Uterus (tissue), 4 donors: ENCODE results near the gene LRRC4B. TPM values are rescaled to one million over a fixed set of nuclear protein-coding genes. Genes with fewer than 3 reads are reported as not detected.
"Not testable (repeated sequence)": the region's sequence is repeated elsewhere in the genome, so short reads cannot be mapped to it uniquely, and the experiment has no call there.

Source experiments
- DNase-seq, 2 donors: peaks; one replicate each; pipeline ENCODE4 v3.0.0-alpha.2; 2019 to 2020
- H3K27ac ChIP-seq, 2 donors: fragments of 200-600 bp; sonication (generic); 1 replicate in 1 of 2; 2 replicates in 1 of 2; pipeline ENCODE4 v1.5.1; 2016 to 2018
- H3K27me3 ChIP-seq, 2 donors: fragments of 200-600 bp; sonication (generic); one replicate each; pipeline ENCODE4 v1.5.1; 2018 to 2019; ENCODE audit warnings: control low read depth in 1 of 2
- H3K36me3 ChIP-seq, 2 donors: fragments of 200-600 bp; sonication (generic); one replicate each; pipeline ENCODE4 v1.5.1; 2019; ENCODE audit warnings: control low read depth in 1 of 2
- H3K4me1 ChIP-seq, 2 donors: fragments of 200-600 bp; sonication (generic); one replicate each; pipeline ENCODE4 v1.5.1; 2018 to 2019; ENCODE audit warnings: control low read depth in 1 of 2
- H3K4me3 ChIP-seq, 2 donors: fragments of 200-600 bp; sonication (generic); 1 replicate in 1 of 2; 2 replicates in 1 of 2; pipeline ENCODE4 v1.5.1; 2018 to 2019; ENCODE audit warnings: mild to moderate bottlenecking in 1 of 2
- H3K9me3 ChIP-seq, 2 donors: fragments of 200-600 bp; sonication (generic); one replicate each; pipeline ENCODE4 v1.5.1; 2019; ENCODE audit warnings: control low read depth in 1 of 2
- POLR2A ChIP-seq, 2 donors: fragments of 450-650 bp; IDR thresholded peaks; one replicate each; pipeline ENCODE4 v1.6.1; 2016; ENCODE audit warnings: antibody characterized with exemption in 2 of 2, mild to moderate bottlenecking in 1 of 2, moderate library complexity in 1 of 2
- intact Hi-C: fragments of 100-400 bp; cut with DNase I; formaldehyde crosslinking; loops from one replicate; pipeline ENCODE4 v1.15.1; 2023; ENCODE audit warnings: low total_unique reads
- total RNA-seq, 4 donors: library from RNA; depleted of rRNA in 3 of 4; stranded (reverse); fragments of >200 nt in 3 of 4; gene quantifications; one replicate each; pipeline versions ENCODE4 v1.1.0 to v1.2.4, GENCODE V29; 2014 to 2023
- TF ChIP-seq, protein P1 (sequence below), 4 experiments: fragments of 200-600 bp in 2 of 4; fragments of 450-650 bp in 2 of 4; sonication (generic) in 2 of 4; IDR thresholded peaks; one replicate each; pipeline ENCODE4 v1.5.1; 2016 to 2019; ENCODE audit warnings: antibody characterized with exemption in 4 of 4, mild to moderate bottlenecking in 2 of 4, moderate library complexity in 1 of 4
- donor health status: DM: yes; HTN: yes; CAD: no.

Gene LRRC4B
- total RNA-seq, 4 donors from 2014 or later: 2.4 to 38.0 (median 13.2) TPM

DNA sequence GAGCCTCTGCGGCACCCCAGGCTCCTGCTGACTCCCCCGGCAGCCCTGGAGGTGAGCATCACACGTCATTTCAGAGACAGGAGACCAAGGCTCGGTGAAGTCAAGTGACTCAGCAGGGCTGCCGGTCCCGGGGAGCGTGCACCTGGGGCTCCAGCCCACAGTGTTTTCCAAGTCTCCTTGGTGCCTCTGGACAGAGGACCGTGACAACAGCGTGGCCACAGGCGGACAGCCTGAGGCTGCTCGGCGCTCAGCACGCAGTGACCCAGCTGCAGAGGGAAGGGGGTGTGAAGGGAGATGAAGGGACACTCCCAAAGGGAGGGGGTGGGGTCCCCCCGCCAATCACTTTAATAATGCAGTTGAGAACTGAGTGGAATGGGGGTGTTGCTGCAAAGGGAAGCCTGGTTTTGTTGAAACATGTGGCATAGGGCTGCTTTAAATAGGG, 37.0 kb downstream of the LRRC4B start:
- H3K9me3 ChIP-seq: peaks cover 0 to 4% of the 10 kb centered on the region in 2 donors
- TF ChIP-seq, protein P1, sequence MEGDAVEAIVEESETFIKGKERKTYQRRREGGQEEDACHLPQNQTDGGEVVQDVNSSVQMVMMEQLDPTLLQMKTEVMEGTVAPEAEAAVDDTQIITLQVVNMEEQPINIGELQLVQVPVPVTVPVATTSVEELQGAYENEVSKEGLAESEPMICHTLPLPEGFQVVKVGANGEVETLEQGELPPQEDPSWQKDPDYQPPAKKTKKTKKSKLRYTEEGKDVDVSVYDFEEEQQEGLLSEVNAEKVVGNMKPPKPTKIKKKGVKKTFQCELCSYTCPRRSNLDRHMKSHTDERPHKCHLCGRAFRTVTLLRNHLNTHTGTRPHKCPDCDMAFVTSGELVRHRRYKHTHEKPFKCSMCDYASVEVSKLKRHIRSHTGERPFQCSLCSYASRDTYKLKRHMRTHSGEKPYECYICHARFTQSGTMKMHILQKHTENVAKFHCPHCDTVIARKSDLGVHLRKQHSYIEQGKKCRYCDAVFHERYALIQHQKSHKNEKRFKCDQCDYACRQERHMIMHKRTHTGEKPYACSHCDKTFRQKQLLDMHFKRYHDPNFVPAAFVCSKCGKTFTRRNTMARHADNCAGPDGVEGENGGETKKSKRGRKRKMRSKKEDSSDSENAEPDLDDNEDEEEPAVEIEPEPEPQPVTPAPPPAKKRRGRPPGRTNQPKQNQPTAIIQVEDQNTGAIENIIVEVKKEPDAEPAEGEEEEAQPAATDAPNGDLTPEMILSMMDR (IDR thresholded peaks at IDR 0.05): no peak
- TF ChIP-seq POLR2A (IDR thresholded peaks at IDR 0.05): no peak
- H3K36me3 ChIP-seq: no peaks in the 10 kb centered on the region
- intact Hi-C loops: no loop called here
- no peak overlapping the region for H3K4me3 ChIP-seq
- no peak overlapping the region for H3K27ac ChIP-seq
- no peaks in the 10 kb centered on the region for H3K4me1 ChIP-seq
- DNase-seq: no peak
- H3K27me3 ChIP-seq: no peaks in the 10 kb centered on the region

DNA sequence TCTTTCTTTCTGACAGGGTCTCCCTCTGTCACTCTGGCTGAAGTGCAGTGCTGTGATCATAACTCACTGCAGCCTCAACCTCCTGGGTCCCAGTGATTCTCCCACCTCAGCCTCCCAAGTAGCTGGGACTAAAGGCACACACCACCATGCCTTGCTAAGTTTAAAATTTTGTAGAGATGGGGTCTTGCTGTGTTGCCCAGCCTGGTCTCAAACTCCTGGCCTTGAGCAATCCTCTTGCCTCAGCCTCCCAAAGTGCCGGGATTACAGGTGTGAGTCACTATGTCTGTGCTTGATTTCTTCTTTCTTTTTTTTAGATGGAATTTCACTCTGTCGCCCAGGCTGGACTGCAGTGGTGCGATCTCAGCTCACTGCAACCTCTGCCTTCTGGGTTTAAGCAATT, 40.2 kb downstream of the LRRC4B start:
- H3K27me3 ChIP-seq, intact Hi-C loops, H3K4me1 ChIP-seq, H3K36me3 ChIP-seq, H3K4me3 ChIP-seq, H3K9me3 ChIP-seq, H3K27ac ChIP-seq, DNase-seq: not testable (repeated sequence)

DNA sequence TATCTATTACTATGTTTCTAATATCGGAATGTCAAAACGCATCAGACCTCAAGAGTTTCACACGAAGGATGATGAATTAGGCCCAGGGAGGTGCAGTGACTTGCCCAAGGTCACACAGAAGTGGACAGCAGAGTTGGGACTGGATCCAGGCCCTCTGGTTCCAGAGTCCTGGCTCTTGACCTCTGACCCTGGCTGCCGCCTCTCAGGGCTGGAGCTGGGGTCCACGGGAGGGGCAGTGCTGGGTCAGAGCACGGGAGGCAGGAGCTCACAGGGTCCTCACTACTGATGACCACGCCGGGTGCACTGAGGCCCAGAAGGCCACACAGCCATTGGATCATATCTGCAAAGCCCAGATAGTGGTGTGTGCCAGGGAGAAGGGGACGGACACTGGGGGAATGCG, 45.4 kb downstream of the LRRC4B start:
- TF ChIP-seq POLR2A (IDR thresholded peaks at IDR 0.05): no peak
- TF ChIP-seq, protein P1 (IDR thresholded peaks at IDR 0.05): no peak
- Histone ChIP-seq H3K36me3 (no peaks in the 10 kb centered on the region), H3K4me3 (no peak overlapping the region), H3K4me1 (no peaks in the 10 kb centered on the region), H3K27me3 (no peaks in the 10 kb centered on the region), H3K27ac (no peak overlapping the region), H3K9me3 (no peaks in the 10 kb centered on the region)
- intact Hi-C loops: no loop called here
- DNase-seq: no peak

DNA sequence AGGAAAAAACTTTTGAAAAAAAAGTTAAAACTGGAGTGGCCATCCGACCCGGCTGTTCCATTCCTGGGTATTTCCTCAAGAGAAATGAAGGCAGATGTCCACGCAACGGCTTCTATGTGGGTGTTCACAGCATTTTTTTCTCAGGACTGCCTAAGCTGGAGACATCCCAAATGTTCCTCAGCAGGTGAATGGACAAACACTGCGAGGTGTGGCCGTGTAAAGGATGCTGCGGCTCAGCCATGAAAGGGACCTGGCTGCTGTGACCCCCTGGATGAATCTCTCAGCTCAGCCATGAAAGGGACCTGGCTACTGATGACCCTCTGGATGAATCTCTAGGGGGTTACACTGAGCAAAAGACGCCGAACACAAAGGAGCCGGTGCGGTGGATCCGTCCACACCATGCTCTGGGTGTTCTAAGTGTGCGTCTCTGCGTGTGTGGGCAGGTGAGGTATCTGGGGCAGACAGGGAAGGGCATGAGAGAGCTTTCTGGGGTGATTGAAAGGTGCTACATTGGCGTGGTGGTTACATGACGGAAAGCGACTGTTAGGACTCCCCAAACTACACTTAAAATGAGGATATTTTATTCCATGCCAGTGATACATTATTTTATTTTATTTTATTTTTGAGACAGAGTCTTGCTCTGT, 47.3 kb downstream of the LRRC4B start:
- no peaks in the 10 kb centered on the region for H3K4me1 ChIP-seq
- intact Hi-C loops: no loop called here
- no peak overlapping the region for H3K4me3 ChIP-seq
- H3K27ac ChIP-seq: no peak overlapping the region
- H3K9me3 ChIP-seq: no peaks in the 10 kb centered on the region
- no peaks in the 10 kb centered on the region for H3K36me3 ChIP-seq
- TF ChIP-seq, protein P1 (IDR thresholded peaks at IDR 0.05): no peak
- no peak for TF ChIP-seq POLR2A (IDR thresholded peaks at IDR 0.05)
- H3K27me3 ChIP-seq: no peaks in the 10 kb centered on the region
- no peak for DNase-seq

DNA sequence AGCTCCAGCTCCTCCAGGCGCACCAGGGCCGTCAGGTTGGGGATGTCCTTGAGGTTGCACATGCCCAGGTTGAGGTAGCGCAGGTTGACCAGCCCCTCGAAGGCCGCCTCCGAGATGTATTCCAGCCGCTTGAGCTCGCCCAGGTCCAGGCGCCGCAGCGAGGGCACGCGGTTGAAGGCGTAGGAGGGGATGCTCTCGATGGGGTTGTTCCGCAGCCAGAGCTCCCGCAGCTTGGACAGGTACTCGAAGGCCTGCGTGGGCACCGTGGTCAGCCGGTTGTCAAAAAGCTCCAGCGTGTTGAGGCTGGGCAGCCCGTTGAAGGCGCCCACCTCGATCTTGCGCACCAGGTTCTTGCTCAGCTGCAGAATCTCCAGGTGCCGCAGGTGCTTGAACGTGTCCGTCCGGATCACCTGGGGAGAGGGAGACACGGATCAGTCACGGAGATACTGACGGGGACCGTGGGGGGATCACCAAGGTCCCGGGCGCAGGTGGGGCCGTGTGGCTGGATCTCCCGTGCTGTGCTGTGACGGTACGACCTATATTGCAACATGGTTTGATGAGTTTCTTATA, 49.1 kb downstream of the LRRC4B start:
- Histone ChIP-seq H3K4me1 (no peaks in the 10 kb centered on the region), H3K27me3 (no peaks in the 10 kb centered on the region), H3K4me3 (no peak overlapping the region), H3K36me3 (no peaks in the 10 kb centered on the region), H3K27ac (no peak overlapping the region), H3K9me3 (no peaks in the 10 kb centered on the region)
- intact Hi-C loops: no loop called here
- no peak for TF ChIP-seq POLR2A (IDR thresholded peaks at IDR 0.05)
- TF ChIP-seq, protein P1 (IDR thresholded peaks at IDR 0.05): no peak
- DNase-seq: no peak
